Measurements from ENCODE around the gene HMCN1. TPM values are rescaled to one million over a fixed set of nuclear protein-coding genes. Genes with fewer than 3 reads are reported as not detected.
"Not testable (repeated sequence)": the region's sequence is repeated elsewhere in the genome, so short reads cannot be mapped to it uniquely, and the experiment has no call there.

Gene HMCN1
- polyA plus RNA-seq, 1 experiment: 20.9 TPM

GRCh38 chr1:185787238-185787637 lies 53.0 kb downstream of the HMCN1 start:
- Histone ChIP-seq H3K27ac (ENCODE audit: low read depth, low read length) (no peak overlapping the region), H3K27me3 (ENCODE audit: control insufficient read depth, insufficient read depth, low read length) (no peaks in the 10 kb centered on the region), H3K9me3 (ENCODE audit: control insufficient read depth, insufficient read depth, low read length) (no peaks in the 10 kb centered on the region), H3K4me3 (ENCODE audit: low read depth, low read length) (no peak overlapping the region)
- no peak for DNase-seq (ENCODE audit: low read depth, low spot score)
- CTCF ChIA-PET: interaction anchor here (2.1 kb wide), 1 partner anchor 67 kb away, joined by 6 read pairs; no protein-coding TSS in a partner anchor
- POLR2A ChIA-PET: no interaction called here
- no peak for TF ChIP-seq CTCF (IDR thresholded peaks at IDR 0.05; ENCODE audit: low read depth, low read length)

- no peaks in the 10 kb centered on the region for H3K9me3 ChIP-seq (ENCODE audit: control insufficient read depth, insufficient read depth, low read length)
- H3K27me3 ChIP-seq (ENCODE audit: control insufficient read depth, insufficient read depth, low read length): no peaks in the 10 kb centered on the region
- ChIA-PET CTCF (interaction anchor here (1.4 kb wide), 1 partner anchor 11 kb away, joined by 4 read pairs; no protein-coding TSS in a partner anchor), POLR2A (no interaction called here)
- no peak for DNase-seq (ENCODE audit: low read depth, low spot score)
- no peak for TF ChIP-seq CTCF (IDR thresholded peaks at IDR 0.05; ENCODE audit: low read depth, low read length)
- H3K4me3 ChIP-seq (ENCODE audit: low read depth, low read length): no peak overlapping the region
- no peak overlapping the region for H3K27ac ChIP-seq (ENCODE audit: low read depth, low read length)
Measured at GRCh38 chr1:185788386-185788785, 54.2 kb downstream of the HMCN1 start.

- no peak overlapping the region for H3K4me3 ChIP-seq (ENCODE audit: low read depth, low read length)
- H3K9me3 ChIP-seq (ENCODE audit: control insufficient read depth, insufficient read depth, low read length): no peaks in the 10 kb centered on the region
- no peak for TF ChIP-seq CTCF (IDR thresholded peaks at IDR 0.05; ENCODE audit: low read depth, low read length)
- CTCF ChIA-PET: no interaction called here
- no peak for DNase-seq (ENCODE audit: low read depth, low spot score)
- H3K27ac ChIP-seq (ENCODE audit: low read depth, low read length): no peak overlapping the region
- no peaks in the 10 kb centered on the region for H3K27me3 ChIP-seq (ENCODE audit: control insufficient read depth, insufficient read depth, low read length)
- POLR2A ChIA-PET: no interaction called here
Measured at GRCh38 chr1:185789501-185790193, 55.5 kb downstream of the HMCN1 start.

GRCh38 chr1:185790194-185790735 lies 56.1 kb downstream of the HMCN1 start:
- Histone ChIP-seq H3K27ac (ENCODE audit: low read depth, low read length) (no peak overlapping the region), H3K4me3 (ENCODE audit: low read depth, low read length) (no peak overlapping the region), H3K27me3 (ENCODE audit: control insufficient read depth, insufficient read depth, low read length) (no peaks in the 10 kb centered on the region), H3K9me3 (ENCODE audit: control insufficient read depth, insufficient read depth, low read length) (no peaks in the 10 kb centered on the region)
- DNase-seq (ENCODE audit: low read depth, low spot score): no peak
- TF ChIP-seq CTCF (IDR thresholded peaks at IDR 0.05; ENCODE audit: low read depth, low read length): no peak
- CTCF ChIA-PET: no interaction called here
- POLR2A ChIA-PET: no interaction called here

- Histone ChIP-seq H3K27ac (ENCODE audit: low read depth, low read length) (no peak overlapping the region), H3K9me3 (ENCODE audit: control insufficient read depth, insufficient read depth, low read length) (no peaks in the 10 kb centered on the region), H3K4me3 (ENCODE audit: low read depth, low read length) (no peak overlapping the region), H3K27me3 (ENCODE audit: control insufficient read depth, insufficient read depth, low read length) (no peaks in the 10 kb centered on the region)
- ChIA-PET CTCF (no interaction called here), POLR2A (no interaction called here)
- no peak for DNase-seq (ENCODE audit: low read depth, low spot score)
- no peak for TF ChIP-seq CTCF (IDR thresholded peaks at IDR 0.05; ENCODE audit: low read depth, low read length)
Measured at GRCh38 chr1:185792040-185792439, 57.8 kb downstream of the HMCN1 start.

GRCh38 chr1:185794495-185794894 lies 60.3 kb downstream of the HMCN1 start:
- H3K27ac ChIP-seq (ENCODE audit: low read depth, low read length); H3K27me3 ChIP-seq (ENCODE audit: control insufficient read depth, insufficient read depth, low read length); H3K4me3 ChIP-seq (ENCODE audit: low read depth, low read length); DNase-seq (ENCODE audit: low read depth, low spot score); H3K9me3 ChIP-seq (ENCODE audit: control insufficient read depth, insufficient read depth, low read length); POLR2A ChIA-PET: not testable (repeated sequence)
- CTCF ChIA-PET: interaction anchor here (0.6 kb wide), 1 partner anchor 401 kb away, joined by 4 read pairs; no protein-coding TSS in a partner anchor
